Endothelial cell of umbilical vein (primary cell): ENCODE results near the gene BTK. TPM values are rescaled to one million over a fixed set of nuclear protein-coding genes. Genes with fewer than 3 reads are reported as not detected.

Experiments used
- BruUV-seq: library from RNA; stranded (reverse); fragments of 400-500 nt; replicated peaks from 2 replicates; lab custom pipeline; 2021; lab: Mats Ljungman, UMichigan
- CTCF ChIA-PET: fragments of 300-600, 350-600 bp; sonication (Branson Sonifier 250); formaldehyde crosslinking; loops from one replicate; lab custom pipeline; 2021; ENCODE audit warnings: antibody characterized with exemption, inconsistent platforms; lab: Charles Lee
- POLR2A ChIA-PET: fragments of 300-600, 350-600 bp; sonication (Branson Sonifier 250); formaldehyde crosslinking; loops from one replicate; lab custom pipeline; 2021; ENCODE audit warnings: antibody characterized with exemption, inconsistent platforms; lab: Charles Lee
- DNase-seq: peaks from one replicate; pipeline ENCODE4 v3.0.0-alpha.2; 2011; ENCODE audit warnings: low read depth, low spot score
- FAIRE-seq: peaks from 2 replicates; lab custom pipeline; 2011; peaks lifted over from hg19 to GRCh38; lab: Jason Lieb, UNC
- H2AFZ ChIP-seq: 2 replicates; pipeline ENCODE4 v1.6.0; 2012; ENCODE audit warnings: low read depth, low read length, control low read depth, inconsistent platforms
- H3K27ac ChIP-seq: 2 replicates; pipeline ENCODE4 v1.5.1; 2011; ENCODE audit warnings: low read depth, mild to moderate bottlenecking, control low read depth, low read length, moderate library complexity; ENCODE audit not compliant: insufficient read depth
- H3K27me3 ChIP-seq, 2 experiments: 2 replicates each; pipeline versions ENCODE4 v1.6.0 to v1.6.1; 2011; ENCODE audit warnings: low read length in 2 of 2, mixed read lengths in 1 of 2; ENCODE audit not compliant: control insufficient read depth in 2 of 2, insufficient read depth in 2 of 2
- H3K36me3 ChIP-seq, 2 experiments: 2 replicates in 1 of 2; 3 replicates in 1 of 2; pipeline ENCODE4 v1.5.1; 2011; ENCODE audit warnings: low read length in 2 of 2, mild to moderate bottlenecking in 1 of 2, moderate library complexity in 1 of 2; ENCODE audit not compliant: control insufficient read depth in 2 of 2, insufficient read depth in 2 of 2; ENCODE audit errors: extremely low read depth in 1 of 2
- H3K4me1 ChIP-seq: 3 replicates; pipeline ENCODE4 v1.5.1; 2011; ENCODE audit warnings: mild to moderate bottlenecking, low read length; ENCODE audit not compliant: control insufficient read depth, insufficient read depth; ENCODE audit errors: extremely low read depth
- H3K4me2 ChIP-seq: 2 replicates; pipeline ENCODE4 v1.6.1; 2011; ENCODE audit warnings: low read length, control low read depth, mixed read lengths; ENCODE audit not compliant: insufficient read depth
- H3K4me3 ChIP-seq, 3 experiments: fragments of 200-600 bp in 1 of 3; sonication (generic), shearing (Covaris generic) in 1 of 3; replicated peaks in 1 of 3; 2 replicates each; pipeline ENCODE4 v1.5.1; 2011 to 2016; ENCODE audit warnings: control low read depth in 3 of 3, low read length in 3 of 3, mild to moderate bottlenecking in 2 of 3, inconsistent platforms in 1 of 3, low read depth in 1 of 3, moderate library complexity in 1 of 3; ENCODE audit not compliant: insufficient read depth in 1 of 3
- H3K79me2 ChIP-seq: 2 replicates; pipeline ENCODE4 v1.6.0; 2012; ENCODE audit warnings: low read length, inconsistent platforms; ENCODE audit not compliant: control insufficient read depth, insufficient read depth
- H3K9ac ChIP-seq: replicated peaks from 2 replicates; pipeline ENCODE3; 2011; ENCODE audit warnings: low read length, control low read depth; ENCODE audit not compliant: insufficient read depth; ENCODE audit errors: extremely low read depth
- H3K9me1 ChIP-seq: replicated peaks from 3 replicates; pipeline ENCODE4 v1.6.0; 2011; ENCODE audit warnings: mild to moderate bottlenecking, low read length; ENCODE audit not compliant: control insufficient read depth, insufficient read depth; ENCODE audit errors: extremely low read depth
- H3K9me3 ChIP-seq: replicated peaks from 2 replicates; pipeline ENCODE4 v1.5.1; 2012; ENCODE audit warnings: low read length, inconsistent platforms; ENCODE audit not compliant: control insufficient read depth, insufficient read depth
- H4K20me1 ChIP-seq: replicated peaks from 2 replicates; pipeline ENCODE3; 2011; ENCODE audit warnings: mild to moderate bottlenecking, low read length; ENCODE audit not compliant: control insufficient read depth, insufficient read depth; ENCODE audit errors: extremely low read depth
- CTCF ChIP-seq, 2 donors: IDR thresholded peaks; 1 replicate in 1 of 2; 2 replicates in 1 of 2; pipeline ENCODE4 v1.5.1; 2011; ENCODE audit warnings: low read length in 2 of 2, mild to moderate bottlenecking in 2 of 2, moderate library complexity in 2 of 2, control low read depth in 1 of 2, inconsistent platforms in 1 of 2, low read depth in 1 of 2; ENCODE audit not compliant: insufficient read depth in 1 of 2; ENCODE audit errors: extremely low read depth in 1 of 2
- EZH2 ChIP-seq: IDR thresholded peaks from 2 replicates; pipeline ENCODE4 v1.6.1; 2012; ENCODE audit warnings: borderline replicate concordance, low read depth, mild to moderate bottlenecking, moderate library complexity, low read length, inconsistent platforms; ENCODE audit not compliant: severe bottlenecking
- FOS ChIP-seq: IDR thresholded peaks from 2 replicates; pipeline ENCODE4 v1.6.1; 2011; ENCODE audit warnings: mild to moderate bottlenecking, low read length, moderate library complexity, borderline replicate concordance; ENCODE audit not compliant: insufficient read depth
- GATA2 ChIP-seq: IDR thresholded peaks from 2 replicates; pipeline ENCODE4 v1.7.0; 2011; ENCODE audit warnings: low read depth, mild to moderate bottlenecking, moderate library complexity, mixed read lengths, low read length; ENCODE audit not compliant: insufficient read length, insufficient read depth
- JUN ChIP-seq: IDR thresholded peaks from 2 replicates; pipeline ENCODE4 v1.6.1; 2011; ENCODE audit warnings: borderline replicate concordance, low read depth; ENCODE audit not compliant: insufficient read length, insufficient read depth
- MAX ChIP-seq: IDR thresholded peaks from 2 replicates; pipeline ENCODE4 v1.6.1; 2011; ENCODE audit not compliant: insufficient read depth, insufficient read length
- MYC ChIP-seq: IDR thresholded peaks from one replicate; pipeline ENCODE4 v1.6.1; 2011; ENCODE audit warnings: mild to moderate bottlenecking, low read depth, low read length
- POLR2A ChIP-seq: IDR thresholded peaks from 2 replicates; pipeline ENCODE4 v1.6.1; 2012; ENCODE audit warnings: low read depth, mild to moderate bottlenecking, control low read depth, low read length
- POLR2AphosphoS5 ChIP-seq: IDR thresholded peaks from 2 replicates; pipeline ENCODE4 v1.6.1; 2012; ENCODE audit warnings: low read depth, mild to moderate bottlenecking, control low read depth, low read length, moderate library complexity; ENCODE audit not compliant: insufficient read depth
- dilution Hi-C: fragments of 300-500 bp; cut with MboI; formaldehyde crosslinking; loops from one replicate; pipeline ENCODE4 v1.15.0; 2019; ENCODE audit warnings: low sequenced_read_pairs; ENCODE audit not compliant: extremely low pct_ligation_motif_present
- intact Hi-C: fragments of 100-400 bp; cut with micrococcal nuclease; formaldehyde crosslinking; loops from one replicate; pipeline ENCODE4 v1.10.0; 2022
- polyA plus RNA-seq, 4 experiments: library from polyadenylated mRNA; depleted of rRNA in 3 of 4; stranded (reverse) in 3 of 4; unstranded in 1 of 4; fragments of >200 nt; gene quantifications; 2 replicates each; pipeline versions ENCODE4 v1.2.1 to v1.2.3, GENCODE V29; 2011 to 2012; ENCODE audit warnings: missing spikeins in 1 of 4
- total RNA-seq: library from RNA; stranded (reverse); gene quantifications from 2 replicates; pipeline ENCODE4 v1.2.3, GENCODE V29; 2021

The BTK gene
- total and polyA plus RNA-seq, 2 donors (not counting 3 experiments of a cell fraction or from before 2014, with no cell fraction given): 0.11 to 0.13 TPM

GRCh38 chrX:101395789-101396188 is 9.8 kb upstream of the BTK start:
- no peaks in the 10 kb centered on the region for H3K27me3 ChIP-seq
- intact Hi-C loops: no loop called here
- H3K79me2 ChIP-seq: peaks cover 29% of the 10 kb centered on the region
- BruUV-seq: no TSS peak
- no peaks in the 10 kb centered on the region for H4K20me1 ChIP-seq
- no peak overlapping the region for H3K27ac ChIP-seq
- no peaks in the 10 kb centered on the region for H3K9me1 ChIP-seq
- TF ChIP-seq FOS: no peak
- no peak for TF ChIP-seq POLR2AphosphoS5
- no peak for TF ChIP-seq JUN
- TF ChIP-seq POLR2A: no peak
- no peak for TF ChIP-seq CTCF (IDR thresholded peaks at IDR 0.05; ENCODE audit: extremely low read depth in 1 of 2, insufficient read depth in 1 of 2, low read depth in 1 of 2, low read length in 2 of 2)
- no peak for TF ChIP-seq GATA2
- no peak for TF ChIP-seq EZH2
- TF ChIP-seq MAX: no peak
- no peak for TF ChIP-seq MYC
- H3K4me3 ChIP-seq: no peak overlapping the region
- no peak for DNase-seq
- dilution Hi-C loops: no loop called here
- POLR2A ChIA-PET: no interaction called here
- peaks cover 19% of the 10 kb centered on the region for H3K4me1 ChIP-seq
- no peaks in the 10 kb centered on the region for H3K9me3 ChIP-seq
- no peak overlapping the region for H3K4me2 ChIP-seq
- no peak overlapping the region for H2AFZ ChIP-seq
- peaks cover 0 to 4% of the 10 kb centered on the region in 2 experiments for H3K36me3 ChIP-seq
- CTCF ChIA-PET: no interaction called here
- H3K9ac ChIP-seq: no peak overlapping the region
- FAIRE-seq: no peak
